Measurements from ENCODE around the gene CHRM4. TPM values are rescaled to one million over a fixed set of nuclear protein-coding genes. Genes with fewer than 3 reads are reported as not detected.

CHRM4 gene
- total RNA-seq, 1 donor from 2014 or later = 0.27 TPM

- H3K9me3 Mint-ChIP-seq (ENCODE audit: unreplicated experiment) = no peaks in the 10 kb centered on the region
- H3K27me3 Mint-ChIP-seq (ENCODE audit: low read depth, unreplicated experiment) = no peaks in the 10 kb centered on the region
- peaks cover 19% of the 10 kb centered on the region for H3K4me1 ChIP-seq (ENCODE audit: insufficient read depth, low read length)
- no peak for DNase-seq (ENCODE audit: low read depth)
- peaks cover 47% of the 10 kb centered on the region for H4K20me1 ChIP-seq (ENCODE audit: insufficient read depth, low read length)
- H3K4me2 ChIP-seq (ENCODE audit: low read length) = peak overlapping the region; percentile 98
- H3K9me3 ChIP-seq (ENCODE audit: insufficient read depth, low read depth, low read length) = no peaks in the 10 kb centered on the region
- no peaks in the 10 kb centered on the region for H3K36me3 Mint-ChIP-seq (ENCODE audit: low read depth, unreplicated experiment)
- peak overlapping the region; percentile 56 for H2AFZ ChIP-seq (ENCODE audit: low read depth, low read length)
- peak overlapping the region; percentile 86 for H3K4me3 ChIP-seq (ENCODE audit: insufficient read depth, low read depth, low read length)
- peaks cover 51% of the 10 kb centered on the region for H3K79me2 ChIP-seq (ENCODE audit: insufficient read depth, low read length)
- H3K4me3 Mint-ChIP-seq (ENCODE audit: unreplicated experiment) = peak overlapping the region; percentile 88
- no peak for FAIRE-seq
- H3K9ac ChIP-seq (ENCODE audit: low read length) = peak overlapping the region; percentile 85
- TF ChIP-seq EZH2 (IDR thresholded peaks at IDR 0.05; ENCODE audit: insufficient read depth, low read length) = no peak
- no peak for TF ChIP-seq CTCF (IDR thresholded peaks at IDR 0.05; ENCODE audit: insufficient read depth, low read depth, low read length)
- H3K4me1 Mint-ChIP-seq (ENCODE audit: low read depth, unreplicated experiment) = peaks cover 27% of the 10 kb centered on the region
- no peaks in the 10 kb centered on the region for H3K36me3 ChIP-seq (ENCODE audit: insufficient read depth, low read length)
- H3K27me3 ChIP-seq (ENCODE audit: insufficient read depth, low read length) = no peaks in the 10 kb centered on the region
- H3K27ac ChIP-seq (ENCODE audit: low read depth, low read length) = peak overlapping the region; percentile 50
- H3K27ac Mint-ChIP-seq (ENCODE audit: unreplicated experiment) = peak overlapping the region; percentile 50
Observed at GRCh38 chr11:46347637-46348311, 43.8 kb downstream of the CHRM4 start.

- no peaks in the 10 kb centered on the region for H3K27me3 Mint-ChIP-seq (ENCODE audit: low read depth, unreplicated experiment)
- Histone ChIP-seq H4K20me1 (ENCODE audit: insufficient read depth, low read length) (peaks cover 40% of the 10 kb centered on the region), H3K4me1 (ENCODE audit: insufficient read depth, low read length) (peaks cover 19% of the 10 kb centered on the region), H3K4me2 (ENCODE audit: low read length) (peak within 1 kb of the TSS; percentile 98), H2AFZ (ENCODE audit: low read depth, low read length) (peak within 1 kb of the TSS; percentile 92), H3K4me3 (ENCODE audit: insufficient read depth, low read depth, low read length) (peak within 1 kb of the TSS; percentile 86), H3K27me3 (ENCODE audit: insufficient read depth, low read length) (no peaks in the 10 kb centered on the region), H3K79me2 (ENCODE audit: insufficient read depth, low read length) (peaks cover 44% of the 10 kb centered on the region), H3K9ac (ENCODE audit: low read length) (peak within 1 kb of the TSS; percentile 85), H3K27ac (ENCODE audit: low read depth, low read length) (peak within 1 kb of the TSS; percentile 50), H3K9me3 (ENCODE audit: insufficient read depth, low read depth, low read length) (no peaks in the 10 kb centered on the region), H3K36me3 (ENCODE audit: insufficient read depth, low read length) (no peaks in the 10 kb centered on the region)
- peaks cover 27% of the 10 kb centered on the region for H3K4me1 Mint-ChIP-seq (ENCODE audit: low read depth, unreplicated experiment)
- no peak for TF ChIP-seq EZH2 (IDR thresholded peaks at IDR 0.05; ENCODE audit: insufficient read depth, low read length)
- no peak for TF ChIP-seq CTCF (IDR thresholded peaks at IDR 0.05; ENCODE audit: insufficient read depth, low read depth, low read length)
- no peaks in the 10 kb centered on the region for H3K36me3 Mint-ChIP-seq (ENCODE audit: low read depth, unreplicated experiment)
- H3K4me3 Mint-ChIP-seq (ENCODE audit: unreplicated experiment) = peak within 1 kb of the TSS; percentile 88
- peak; percentile 39 for DNase-seq (ENCODE audit: low read depth)
- H3K9me3 Mint-ChIP-seq (ENCODE audit: unreplicated experiment) = no peaks in the 10 kb centered on the region
- FAIRE-seq = no peak
- H3K27ac Mint-ChIP-seq (ENCODE audit: unreplicated experiment) = peak within 1 kb of the TSS; percentile 50
Observed at GRCh38 chr11:46346886-46347636, 44.5 kb downstream of the CHRM4 start, which contains the start of gene DGKZ. TSS of gene DGKZ (plus strand) at chr11:46347463. CDS start at chr11:46347660, 197 bp downstream.
